ENCODE data around the gene CDC14A. TPM values are rescaled to one million over a fixed set of nuclear protein-coding genes. Genes with fewer than 3 reads are reported as not detected.

Gene CDC14A
- total and polyA plus RNA-seq, 10 donors, result 3.8 to 58.5 (median 27.3) TPM

GRCh38 chr1:100354971-100355394 is 2.7 kb downstream of the CDC14A start:
- DNase-seq, result no peak
- Histone ChIP-seq H3K4me3 (peak overlapping the region in 2 of 8 donors; percentile 77 to 96), H3K4me1 (peaks cover 49 to 78% (median 63%) of the 10 kb centered on the region in 6 donors), H3K27ac (peak overlapping the region in 1 of 8 donors; percentile 36), H3K36me3 (peaks cover 0 to 11% (median 1%) of the 10 kb centered on the region in 6 donors), H3K27me3 (replicated peaks in 1 of 7) (no peaks in the 10 kb centered on the region), H3K9me3 (no peaks in the 10 kb centered on the region)
- intact Hi-C loops (cut with DNase I; ENCODE audit: low total_unique reads), result loop anchor here (10.0 kb wide), 3 partner anchors 90 to 220 kb away; partner anchors contain the start of genes RTCA, SASS6 and TRMT13
- 52 to 83% (median 69%) methylated on average over 2 of the region's 2 CpGs for WGBS, 5 donors
- TF ChIP-seq CTCF (IDR thresholded peaks at IDR 0.05 in 8 of 11, conservative IDR thresholded peaks at IDR 0.05 in 3 of 11) (no peak), POLR2AphosphoS5 (IDR thresholded peaks at IDR 0.05) (peak in 1 of 3 donors; percentile 26), POLR2A (IDR thresholded peaks at IDR 0.05) (no peak)

- Histone ChIP-seq H3K36me3 (peaks cover 0 to 25% (median 1%) of the 10 kb centered on the region in 6 donors), H3K4me1 (peaks cover 42 to 97% (median 73%) of the 10 kb centered on the region in 6 donors), H3K27me3 (replicated peaks in 1 of 7) (no peaks in the 10 kb centered on the region), H3K4me3 (no peak overlapping the region), H3K27ac (peak overlapping the region in 6 of 8 donors; percentile 35 to 58 (median 52)), H3K9me3 (no peaks in the 10 kb centered on the region)
- TF ChIP-seq CTCF (IDR thresholded peaks at IDR 0.05 in 8 of 11, conservative IDR thresholded peaks at IDR 0.05 in 3 of 11) (peak in 7 of 11 experiments; percentile 16 to 37 (median 28)), POLR2A (IDR thresholded peaks at IDR 0.05) (no peak), POLR2AphosphoS5 (IDR thresholded peaks at IDR 0.05) (no peak)
- WGBS, 5 donors, result 81 to 95% (median 85%) methylated on average over 2 of the region's 2 CpGs
- intact Hi-C loops (cut with DNase I; ENCODE audit: low total_unique reads), result loop anchor here (10.0 kb wide), 3 partner anchors 93 to 223 kb away; partner anchors contain the start of genes RTCA, SASS6 and TRMT13
- DNase-seq, result no peak
These were observed 5.9 kb downstream of the CDC14A start for GRCh38 chr1:100358210-100358609.

GRCh38 chr1:100359139-100359538 is 6.8 kb downstream of the CDC14A start:
- Histone ChIP-seq H3K27me3 (replicated peaks in 1 of 7) (no peaks in the 10 kb centered on the region), H3K9me3 (no peaks in the 10 kb centered on the region), H3K4me3 (peak overlapping the region in 1 of 8 donors; percentile 14), H3K4me1 (peaks cover 34 to 88% (median 64%) of the 10 kb centered on the region in 6 donors), H3K36me3 (peaks cover 0 to 25% (median 1%) of the 10 kb centered on the region in 6 donors), H3K27ac (peak overlapping the region in 5 of 8 donors; percentile 6 to 51 (median 49))
- intact Hi-C loops (cut with DNase I; ENCODE audit: low total_unique reads), result loop anchor here (10.0 kb wide), 3 partner anchors 94 to 224 kb away; partner anchors contain the start of genes RTCA, SASS6 and TRMT13
- TF ChIP-seq POLR2AphosphoS5 (IDR thresholded peaks at IDR 0.05) (no peak), CTCF (IDR thresholded peaks at IDR 0.05 in 8 of 11, conservative IDR thresholded peaks at IDR 0.05 in 3 of 11) (no peak), POLR2A (IDR thresholded peaks at IDR 0.05) (no peak)
- DNase-seq, result peak; percentile 59
- WGBS, 5 donors, result 32 to 52% (median 38%) methylated on average over 1 of the region's 1 CpG

- whole genome bisulfite sequencing, 5 donors, result 61 to 70% (median 65%) methylated on average over 2 of the region's 2 CpGs
- DNase-seq, result no peak
- Histone ChIP-seq H3K27me3 (replicated peaks in 1 of 7) (no peaks in the 10 kb centered on the region), H3K9me3 (no peaks in the 10 kb centered on the region), H3K36me3 (peaks cover 0 to 27% (median 0%) of the 10 kb centered on the region in 6 donors), H3K27ac (peak overlapping the region in 6 of 8 donors; percentile 3 to 51 (median 38)), H3K4me3 (no peak overlapping the region), H3K4me1 (peaks cover 19 to 84% (median 55%) of the 10 kb centered on the region in 6 donors)
- no peak for TF ChIP-seq POLR2AphosphoS5 (IDR thresholded peaks at IDR 0.05)
- intact Hi-C loops (cut with DNase I; ENCODE audit: low total_unique reads), result no loop called here
These were observed 8.6 kb downstream of the CDC14A start for GRCh38 chr1:100360790-100361510.
